Lower lobe of right lung (tissue), 2 donors: Measurements from ENCODE around the gene HOMER2. TPM values are rescaled to one million over a fixed set of nuclear protein-coding genes. Genes with fewer than 3 reads are reported as not detected.

Experiments used
- ATAC-seq, 2 donors: fragments of 200-7000 bp; cut with Tn5 transposase; one replicate each; pipeline ENCODE4 v1.9.1; 2020 to 2022; ENCODE audit warnings: mild to moderate bottlenecking in 2 of 2, moderate library complexity in 2 of 2
- DNase-seq: peaks from one replicate; pipeline ENCODE4 v3.0.0-alpha.2; 2020
- H3K27ac ChIP-seq: fragments of 200-600 bp; one replicate; pipeline ENCODE4 v1.8.0; 2022
- H3K27me3 ChIP-seq: fragments of 200-600 bp; one replicate; pipeline ENCODE4 v1.8.0; 2022; ENCODE audit warnings: low read depth
- H3K36me3 ChIP-seq: fragments of 200-600 bp; one replicate; pipeline ENCODE4 v1.8.0; 2022; ENCODE audit warnings: mild to moderate bottlenecking
- H3K4me1 ChIP-seq: fragments of 200-600 bp; one replicate; pipeline ENCODE4 v1.8.0; 2022
- H3K4me3 ChIP-seq: fragments of 200-600 bp; one replicate; pipeline ENCODE4 v1.8.0; 2022; ENCODE audit warnings: mild to moderate bottlenecking
- H3K9me3 ChIP-seq: fragments of 200-600 bp; one replicate; pipeline ENCODE4 v1.8.0; 2022
- intact Hi-C: fragments of 100-400 bp; cut with DNase I; formaldehyde crosslinking; loops from one replicate; pipeline ENCODE4 v1.11.0; 2022
- total RNA-seq: library from RNA; stranded (reverse); fragmentation: NEBNext Ultra II Directional; extraction: Animal tissue kit (Norgen Biotek cat#: 25700); gene quantifications from one replicate; pipeline ENCODE4 v1.2.1, GENCODE V29; 2021
- TF ChIP-seq, protein P1 (sequence below): fragments of 200-600 bp; IDR thresholded peaks from one replicate; pipeline ENCODE4 v1.8.0; 2022; ENCODE audit warnings: antibody characterized with exemption, mild to moderate bottlenecking
- donor health status: DM: no; HTN: yes; CAD: no; lungs with severe emphysema.

HOMER2 gene
- total RNA-seq, 1 donor from 2014 or later = 16.2 TPM

DNA sequence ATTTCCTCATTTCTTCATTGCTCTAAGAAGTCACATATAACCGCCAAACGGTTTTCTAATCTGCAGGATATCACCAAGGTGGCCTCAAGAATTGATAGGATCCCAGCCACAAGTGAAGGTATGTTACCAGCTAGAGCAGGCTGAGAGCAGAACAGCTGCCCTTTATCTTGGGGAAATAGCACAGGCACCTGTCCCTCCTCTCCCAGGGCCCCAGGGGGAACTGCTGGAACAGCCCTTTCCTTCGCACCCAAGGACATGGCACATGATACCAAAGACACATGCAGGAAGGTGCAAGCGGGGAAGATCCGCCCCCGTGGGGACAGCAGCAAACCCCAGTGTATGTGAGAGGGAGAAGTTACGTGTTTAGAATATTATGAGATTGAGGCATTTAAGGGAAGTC, 35.3 kb downstream of the HOMER2 start:
- Histone ChIP-seq H3K4me3 (no peak overlapping the region), H3K4me1 (no peaks in the 10 kb centered on the region), H3K36me3 (no peaks in the 10 kb centered on the region), H3K9me3 (no peaks in the 10 kb centered on the region), H3K27me3 (no peaks in the 10 kb centered on the region), H3K27ac (no peak overlapping the region)
- TF ChIP-seq, protein P1, sequence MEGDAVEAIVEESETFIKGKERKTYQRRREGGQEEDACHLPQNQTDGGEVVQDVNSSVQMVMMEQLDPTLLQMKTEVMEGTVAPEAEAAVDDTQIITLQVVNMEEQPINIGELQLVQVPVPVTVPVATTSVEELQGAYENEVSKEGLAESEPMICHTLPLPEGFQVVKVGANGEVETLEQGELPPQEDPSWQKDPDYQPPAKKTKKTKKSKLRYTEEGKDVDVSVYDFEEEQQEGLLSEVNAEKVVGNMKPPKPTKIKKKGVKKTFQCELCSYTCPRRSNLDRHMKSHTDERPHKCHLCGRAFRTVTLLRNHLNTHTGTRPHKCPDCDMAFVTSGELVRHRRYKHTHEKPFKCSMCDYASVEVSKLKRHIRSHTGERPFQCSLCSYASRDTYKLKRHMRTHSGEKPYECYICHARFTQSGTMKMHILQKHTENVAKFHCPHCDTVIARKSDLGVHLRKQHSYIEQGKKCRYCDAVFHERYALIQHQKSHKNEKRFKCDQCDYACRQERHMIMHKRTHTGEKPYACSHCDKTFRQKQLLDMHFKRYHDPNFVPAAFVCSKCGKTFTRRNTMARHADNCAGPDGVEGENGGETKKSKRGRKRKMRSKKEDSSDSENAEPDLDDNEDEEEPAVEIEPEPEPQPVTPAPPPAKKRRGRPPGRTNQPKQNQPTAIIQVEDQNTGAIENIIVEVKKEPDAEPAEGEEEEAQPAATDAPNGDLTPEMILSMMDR = no peak
- DNase-seq (no peak), ATAC-seq (no peak)
- intact Hi-C loops = no loop called here

DNA sequence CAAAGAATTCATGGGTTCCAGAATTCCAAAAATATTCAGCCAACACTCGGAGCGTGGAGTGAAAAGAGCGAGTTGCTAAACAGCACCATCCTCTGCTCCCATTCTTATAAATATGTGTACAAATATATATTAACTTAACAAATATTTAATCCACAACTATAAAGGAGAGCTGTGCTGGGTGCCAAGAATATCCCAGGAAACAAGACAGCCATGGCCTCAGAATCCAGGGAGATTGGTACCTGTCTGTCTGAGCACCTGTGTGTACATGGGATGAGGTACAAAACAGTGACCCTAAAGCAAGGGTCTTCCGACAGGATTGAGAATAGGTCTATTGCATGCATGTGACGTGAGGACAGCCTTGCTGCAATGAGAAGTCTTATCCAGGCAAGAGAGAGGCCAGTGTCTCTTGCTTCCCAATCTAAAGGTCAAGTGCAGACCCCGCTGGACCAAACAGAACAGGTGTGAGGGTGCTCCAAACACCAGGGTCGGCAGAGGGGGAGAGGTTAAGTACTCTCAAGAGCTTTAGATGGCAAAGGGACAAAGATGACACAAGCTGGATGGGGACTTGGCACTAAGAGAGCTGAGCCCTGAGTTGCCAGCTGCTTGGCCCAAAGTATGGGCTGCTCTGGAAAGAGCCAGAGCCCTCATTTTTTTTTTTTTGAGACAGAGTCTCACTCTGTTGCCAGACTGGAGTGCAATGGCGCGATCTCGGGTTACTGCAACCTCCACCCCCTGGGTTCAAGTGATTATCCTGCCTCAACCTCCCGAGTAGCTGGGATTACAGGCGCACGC, 36.2 kb downstream of the HOMER2 start:
- ATAC-seq = no peak
- H3K27me3 ChIP-seq = no peaks in the 10 kb centered on the region
- no peak overlapping the region for H3K27ac ChIP-seq
- no peak overlapping the region for H3K4me3 ChIP-seq
- no peaks in the 10 kb centered on the region for H3K4me1 ChIP-seq
- no peaks in the 10 kb centered on the region for H3K36me3 ChIP-seq
- TF ChIP-seq, protein P1 = no peak
- intact Hi-C loops = no loop called here
- no peaks in the 10 kb centered on the region for H3K9me3 ChIP-seq
- DNase-seq = no peak

DNA sequence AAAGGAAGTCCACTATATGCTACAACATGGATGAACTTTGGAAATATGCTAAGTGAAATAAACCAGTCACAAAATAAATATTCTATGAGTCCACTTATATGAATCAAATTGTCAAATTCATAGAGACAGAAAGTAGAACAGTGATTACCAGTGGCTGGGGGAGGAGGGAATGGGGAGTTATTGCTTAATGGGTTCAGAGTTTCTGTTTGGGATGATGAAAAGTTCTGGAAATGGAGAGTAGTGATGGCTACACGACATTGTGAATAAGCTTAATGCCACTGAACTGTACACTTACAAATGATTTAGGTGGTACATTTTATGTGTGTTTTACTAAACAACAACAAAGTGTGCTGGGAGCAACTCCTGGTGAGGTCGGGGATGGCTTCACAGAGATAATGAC, 38.1 kb downstream of the HOMER2 start:
- ATAC-seq = no peak
- Histone ChIP-seq H3K27ac (no peak overlapping the region), H3K36me3 (no peaks in the 10 kb centered on the region), H3K27me3 (no peaks in the 10 kb centered on the region), H3K4me3 (no peak overlapping the region), H3K9me3 (no peaks in the 10 kb centered on the region), H3K4me1 (no peaks in the 10 kb centered on the region)
- TF ChIP-seq, protein P1 = no peak
- DNase-seq = no peak
- intact Hi-C loops = no loop called here

DNA sequence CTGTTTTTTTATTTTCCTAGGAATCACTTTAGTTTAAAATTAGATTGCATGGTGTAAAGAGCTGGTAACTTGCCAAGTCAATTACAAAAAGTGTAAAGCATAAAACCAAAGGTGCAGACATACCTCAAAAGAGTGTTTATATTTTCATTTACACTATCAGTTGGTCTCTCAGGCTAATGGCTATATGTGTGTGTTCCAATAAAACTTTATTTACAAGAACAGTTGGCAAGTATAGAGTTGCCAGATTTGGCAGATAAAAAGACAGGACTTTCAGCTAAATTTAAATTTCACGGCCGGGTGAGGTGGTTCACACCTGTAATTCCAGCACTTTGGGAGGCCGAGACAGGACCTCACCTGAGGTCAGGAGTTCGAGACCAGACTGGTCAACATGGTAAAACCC, 41.1 kb downstream of the HOMER2 start:
- DNase-seq (no peak), ATAC-seq (no peak)
- Histone ChIP-seq H3K27me3 (no peaks in the 10 kb centered on the region), H3K36me3 (no peaks in the 10 kb centered on the region), H3K4me1 (no peaks in the 10 kb centered on the region), H3K4me3 (no peak overlapping the region), H3K27ac (no peak overlapping the region), H3K9me3 (peaks cover 6% of the 10 kb centered on the region)
- intact Hi-C loops = no loop called here
- TF ChIP-seq, protein P1 = no peak

DNA sequence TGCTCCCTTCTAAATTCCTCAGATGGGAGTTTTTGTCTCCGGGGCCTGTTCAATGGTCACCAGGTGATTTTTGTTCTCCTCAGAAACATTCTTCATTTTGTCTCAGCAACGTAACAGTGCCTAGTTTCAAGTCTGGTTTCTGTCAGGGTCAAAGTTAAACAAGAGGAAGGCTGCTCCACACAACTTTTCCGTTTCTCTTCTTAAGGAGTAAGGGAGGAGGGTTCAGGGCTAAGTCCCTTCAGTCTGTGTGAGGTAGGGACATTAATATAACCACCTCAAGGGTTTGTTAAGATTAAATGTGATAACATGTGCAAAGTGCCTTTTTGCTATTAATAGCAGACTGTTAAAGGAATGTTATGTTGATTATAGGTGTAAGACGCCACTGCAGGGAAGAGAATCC, 41.8 kb downstream of the HOMER2 start:
- no peak for DNase-seq
- no peak for ATAC-seq

More for the DNA sequence above, 41.8 kb downstream of the HOMER2 start:
- Histone ChIP-seq H3K9me3 (peaks cover 6% of the 10 kb centered on the region), H3K4me1 (no peaks in the 10 kb centered on the region), H3K36me3 (no peaks in the 10 kb centered on the region), H3K4me3 (no peak overlapping the region), H3K27ac (no peak overlapping the region), H3K27me3 (no peaks in the 10 kb centered on the region)
- TF ChIP-seq, protein P1 = no peak
- intact Hi-C loops = no loop called here
